NT2/D1 (cell line): ENCODE results near the gene TRPV4.
A peak's percentile ranks its signal among the peaks of the same experiment; 100 is the strongest.

Source experiments
- DNase-seq: peaks from one replicate; pipeline ENCODE4 v3.0.0-alpha.2; 2011; ENCODE audit warnings: low read depth, low spot score
- H3K27me3 ChIP-seq: 2 replicates; pipeline ENCODE4 v1.6.0; 2011; ENCODE audit warnings: mild to moderate bottlenecking; ENCODE audit not compliant: insufficient read length, insufficient read depth
- H3K36me3 ChIP-seq: 2 replicates; pipeline ENCODE4 v1.6.1; 2011; ENCODE audit warnings: mild to moderate bottlenecking, low read length, mixed read lengths; ENCODE audit not compliant: insufficient read depth, insufficient read length
- H3K4me1 ChIP-seq: 2 replicates; pipeline ENCODE4 v1.5.1; 2011; ENCODE audit not compliant: insufficient read depth, insufficient read length
- H3K4me3 ChIP-seq: 2 replicates; pipeline ENCODE4 v1.5.1; 2011; ENCODE audit warnings: low read depth; ENCODE audit not compliant: insufficient read length
- H3K9ac ChIP-seq: 2 replicates; pipeline ENCODE4 v1.6.0; 2011; ENCODE audit warnings: low read depth; ENCODE audit not compliant: insufficient read length
- H3K9me3 ChIP-seq: 2 replicates; pipeline ENCODE4 v1.5.1; 2011; ENCODE audit warnings: mild to moderate bottlenecking, low read length; ENCODE audit not compliant: insufficient read depth
- SUZ12 ChIP-seq: IDR thresholded peaks from 2 replicates; pipeline ENCODE4 v1.6.1; 2011; ENCODE audit not compliant: insufficient read length, insufficient read depth; ENCODE audit errors: extremely low read depth
- YY1 ChIP-seq: IDR thresholded peaks from 2 replicates; pipeline ENCODE4 v1.6.1; 2011; ENCODE audit not compliant: insufficient read length, insufficient read depth
- ZNF274 ChIP-seq: IDR thresholded peaks from 2 replicates; pipeline ENCODE4 v1.6.1; 2011; ENCODE audit warnings: mild to moderate bottlenecking, low read depth, low read length

Gene TRPV4

GRCh38 chr12:109741970-109742703 is 91.1 kb downstream of the TRPV4 start:
- no peak overlapping the region for H3K9ac ChIP-seq
- TF ChIP-seq ZNF274 (no peak), SUZ12 (no peak), YY1 (no peak)
- no peaks in the 10 kb centered on the region for H3K27me3 ChIP-seq
- peaks cover 10% of the 10 kb centered on the region for H3K4me1 ChIP-seq
- H3K4me3 ChIP-seq = no peak overlapping the region
- DNase-seq = no peak
- no peaks in the 10 kb centered on the region for H3K9me3 ChIP-seq
- peaks cover 5% of the 10 kb centered on the region for H3K36me3 ChIP-seq

GRCh38 chr12:109741286-109741969 is 91.8 kb downstream of the TRPV4 start:
- H3K36me3 ChIP-seq = peaks cover 5% of the 10 kb centered on the region
- H3K4me1 ChIP-seq = peaks cover 11% of the 10 kb centered on the region
- no peak for TF ChIP-seq SUZ12
- TF ChIP-seq YY1 = no peak
- no peak for TF ChIP-seq ZNF274
- no peaks in the 10 kb centered on the region for H3K9me3 ChIP-seq
- H3K4me3 ChIP-seq = no peak overlapping the region
- DNase-seq = no peak
- H3K9ac ChIP-seq = no peak overlapping the region
- H3K27me3 ChIP-seq = no peaks in the 10 kb centered on the region

- Histone ChIP-seq H3K4me3 (no peak overlapping the region), H3K4me1 (peaks cover 13% of the 10 kb centered on the region), H3K27me3 (no peaks in the 10 kb centered on the region), H3K9ac (no peak overlapping the region), H3K36me3 (peaks cover 5% of the 10 kb centered on the region), H3K9me3 (no peaks in the 10 kb centered on the region)
- TF ChIP-seq ZNF274 (no peak), YY1 (no peak)
- no peak for DNase-seq
These were observed 92.4 kb downstream of the TRPV4 start for GRCh38 chr12:109740694-109741245.

- peak; percentile 32 for DNase-seq
- no peaks in the 10 kb centered on the region for H3K9me3 ChIP-seq
- peaks cover 5% of the 10 kb centered on the region for H3K36me3 ChIP-seq
- no peak overlapping the region for H3K9ac ChIP-seq
- no peaks in the 10 kb centered on the region for H3K27me3 ChIP-seq
- peaks cover 13% of the 10 kb centered on the region for H3K4me1 ChIP-seq
- TF ChIP-seq SUZ12 = no peak
- no peak for TF ChIP-seq YY1
- TF ChIP-seq ZNF274 = no peak
- H3K4me3 ChIP-seq = no peak overlapping the region
These were observed 93.2 kb downstream of the TRPV4 start for GRCh38 chr12:109739747-109740693.

GRCh38 chr12:109738878-109739665 is 94.1 kb downstream of the TRPV4 start:
- Histone ChIP-seq H3K9ac (no peak overlapping the region), H3K4me1 (peaks cover 13% of the 10 kb centered on the region), H3K4me3 (no peak overlapping the region), H3K36me3 (peaks cover under 1% of the 10 kb centered on the region), H3K27me3 (no peaks in the 10 kb centered on the region), H3K9me3 (no peaks in the 10 kb centered on the region)
- DNase-seq = no peak
- TF ChIP-seq SUZ12 = no peak
- no peak for TF ChIP-seq YY1
- no peak for TF ChIP-seq ZNF274

GRCh38 chr12:109738209-109738608 is 95.0 kb downstream of the TRPV4 start:
- Histone ChIP-seq H3K9me3 (no peaks in the 10 kb centered on the region), H3K4me1 (peaks cover 13% of the 10 kb centered on the region), H3K4me3 (no peak overlapping the region), H3K27me3 (no peaks in the 10 kb centered on the region), H3K9ac (no peak overlapping the region), H3K36me3 (no peaks in the 10 kb centered on the region)
- TF ChIP-seq ZNF274 (no peak), YY1 (no peak), SUZ12 (no peak)
- DNase-seq = no peak
